ENCODE measurements around the gene HBD.

- TF ChIP-seq CTCF (IDR thresholded peaks at IDR 0.05; ENCODE audit: extremely low read depth in 1 of 2, insufficient read depth in 1 of 2, low read depth in 1 of 2, low read length in 2 of 2), result no peak
- no peak for TF ChIP-seq FOS (IDR thresholded peaks at IDR 0.05; ENCODE audit: borderline replicate concordance, insufficient read depth, low read length)
- TF ChIP-seq EZH2 (IDR thresholded peaks at IDR 0.05; ENCODE audit: borderline replicate concordance, low read depth, low read length, severe bottlenecking), result no peak
- TF ChIP-seq JUN (IDR thresholded peaks at IDR 0.05; ENCODE audit: borderline replicate concordance, insufficient read depth, insufficient read length, low read depth), result no peak
- TF ChIP-seq MAX (IDR thresholded peaks at IDR 0.05; ENCODE audit: insufficient read depth, insufficient read length), result no peak
Measured at GRCh38 chr11:5274395-5274794, 40.1 kb upstream of the HBD start.

Data from endothelial cell of umbilical vein (primary cell).